Stimulated activated CD4-positive, alpha-beta T cell treated with anti-CD3 and anti-CD28 coated beads, TNF-alpha, amount 100 ng/mL, for 48 hours (primary cell): ENCODE results near the gene SH3PXD2A.
"Not testable (repeated sequence)": the region's sequence is repeated elsewhere in the genome, so short reads cannot be mapped to it uniquely, and the experiment has no call there.

Source experiments
- DNase-seq, 3 donors: peaks; one replicate each; pipeline ENCODE4 v3.0.0-alpha.2; 2020; ENCODE audit warnings: low read depth in 3 of 3

The SH3PXD2A gene

GRCh38 chr10:103666087-103666761 lies 189.2 kb downstream of the SH3PXD2A start:
- DNase-seq, result no peak

GRCh38 chr10:103665162-103665889 lies 190.1 kb downstream of the SH3PXD2A start:
- DNase-seq, result no peak

GRCh38 chr10:103663802-103664201 lies 191.6 kb downstream of the SH3PXD2A start:
- DNase-seq, result no peak

- DNase-seq, result no peak
These were observed 192.1 kb downstream of the SH3PXD2A start for GRCh38 chr10:103663236-103663635.

- not testable (repeated sequence) for DNase-seq
These were observed 192.7 kb downstream of the SH3PXD2A start for GRCh38 chr10:103662704-103663103.

GRCh38 chr10:103661198-103661950 lies 194.0 kb downstream of the SH3PXD2A start:
- DNase-seq, result no peak

- DNase-seq, result no peak
These were observed 194.8 kb downstream of the SH3PXD2A start for GRCh38 chr10:103660364-103661197.

GRCh38 chr10:103659674-103660363 lies 195.6 kb downstream of the SH3PXD2A start:
- peak; percentile 27 to 42 (median 29) for DNase-seq

GRCh38 chr10:103658049-103658577 lies 197.3 kb downstream of the SH3PXD2A start:
- no peak for DNase-seq

GRCh38 chr10:103657061-103657591 lies 198.2 kb downstream of the SH3PXD2A start:
- no peak for DNase-seq

- no peak for DNase-seq
These were observed 200.5 kb downstream of the SH3PXD2A start for GRCh38 chr10:103654925-103655324.

- DNase-seq, result no peak
These were observed 201.8 kb downstream of the SH3PXD2A start for GRCh38 chr10:103653581-103654037.

GRCh38 chr10:103652599-103653281 lies 202.6 kb downstream of the SH3PXD2A start:
- DNase-seq, result no peak

- no peak for DNase-seq
These were observed 203.4 kb downstream of the SH3PXD2A start for GRCh38 chr10:103651783-103652476.

GRCh38 chr10:103651333-103651732 lies 204.0 kb downstream of the SH3PXD2A start:
- no peak for DNase-seq

- no peak for DNase-seq
These were observed 205.5 kb downstream of the SH3PXD2A start for GRCh38 chr10:103649654-103650423.

GRCh38 chr10:103648636-103649532 lies 206.5 kb downstream of the SH3PXD2A start:
- DNase-seq, result no peak
